ENCODE data around the gene GMPR2. TPM values are rescaled to one million over a fixed set of nuclear protein-coding genes. Genes with fewer than 3 reads are reported as not detected.
A peak's percentile ranks its signal among the peaks of the same experiment; 100 is the strongest.

Gene GMPR2
- 35.6 TPM for total RNA-seq

DNA sequence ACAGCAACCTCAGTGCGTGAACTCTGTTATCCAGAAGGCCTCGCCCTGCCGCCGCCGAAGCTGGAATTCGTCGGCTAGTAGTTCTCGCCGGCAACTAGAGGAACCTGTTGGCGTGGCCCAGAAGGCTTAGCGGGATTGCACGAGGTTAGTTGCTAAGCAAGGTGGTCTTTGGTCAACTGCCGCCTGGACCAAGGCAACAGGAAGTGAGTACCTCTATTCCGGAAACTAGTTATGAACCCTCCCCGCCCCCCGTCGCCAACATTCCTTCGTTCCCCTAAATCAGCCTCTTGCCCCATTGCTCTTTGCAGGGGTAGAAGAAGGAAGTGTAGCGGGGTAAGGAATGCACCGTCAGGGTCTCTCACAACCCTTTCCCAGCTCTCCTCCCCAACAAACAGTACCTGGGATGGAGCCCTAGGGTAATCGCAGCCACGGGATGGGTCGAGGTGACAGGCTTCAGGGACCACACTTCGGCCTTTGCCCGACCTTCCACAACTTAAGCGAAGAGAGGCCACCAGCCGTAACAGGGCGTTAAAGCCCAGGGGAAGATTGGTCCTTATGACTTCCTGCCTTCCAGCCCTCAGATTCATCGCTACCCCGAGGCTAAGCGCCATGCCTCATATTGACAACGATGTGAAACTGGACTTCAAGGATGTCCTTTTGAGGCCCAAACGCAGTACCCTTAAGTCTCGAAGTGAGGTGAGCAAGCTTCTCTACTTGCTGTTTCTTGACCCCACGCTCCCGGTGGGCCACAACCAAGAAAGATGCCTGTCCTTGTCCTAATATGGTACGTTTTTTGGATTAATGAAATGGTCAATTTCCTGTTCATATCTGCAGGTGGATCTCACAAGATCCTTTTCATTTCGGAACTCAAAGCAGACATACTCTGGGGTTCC is at the start of gene GMPR2:
Gene GMPR2 (plus strand): TSS at position 285 of the 893 bp plus-strand sequence. CDS start 325 bp downstream, at position 610.
- H3K4me3 ChIP-seq = peak within 1 kb of the TSS; percentile 68 to 76
- peaks cover 34% of the 10 kb centered on the region for H3K4me1 ChIP-seq
- H3K27me3 ChIP-seq = no peaks in the 10 kb centered on the region
- intact Hi-C loops (cut with DNase I) = no loop called here
- DNase-seq (ENCODE audit: extremely low spot score in 2 of 2) = no peak
- peak within 1 kb of the TSS; percentile 82 for H3K27ac ChIP-seq
- no peak for TF ChIP-seq POLR2A (IDR thresholded peaks at IDR 0.05)
- TF ChIP-seq POLR2AphosphoS5 (IDR thresholded peaks at IDR 0.05; ENCODE audit: insufficient read depth in 1 of 2, low read depth in 1 of 2) = peak; percentile 6 to 87
- H3K36me3 ChIP-seq = peaks cover 0 to 24% of the 10 kb centered on the region in 2 donors
- H3K9me3 ChIP-seq = no peaks in the 10 kb centered on the region

- Histone ChIP-seq H3K9me3 (no peaks in the 10 kb centered on the region), H3K27me3 (no peaks in the 10 kb centered on the region), H3K4me3 (no peak overlapping the region), H3K27ac (no peak overlapping the region), H3K4me1 (peaks cover 24% of the 10 kb centered on the region), H3K36me3 (peaks cover 0 to 40% of the 10 kb centered on the region in 2 donors)
- TF ChIP-seq, protein P1, sequence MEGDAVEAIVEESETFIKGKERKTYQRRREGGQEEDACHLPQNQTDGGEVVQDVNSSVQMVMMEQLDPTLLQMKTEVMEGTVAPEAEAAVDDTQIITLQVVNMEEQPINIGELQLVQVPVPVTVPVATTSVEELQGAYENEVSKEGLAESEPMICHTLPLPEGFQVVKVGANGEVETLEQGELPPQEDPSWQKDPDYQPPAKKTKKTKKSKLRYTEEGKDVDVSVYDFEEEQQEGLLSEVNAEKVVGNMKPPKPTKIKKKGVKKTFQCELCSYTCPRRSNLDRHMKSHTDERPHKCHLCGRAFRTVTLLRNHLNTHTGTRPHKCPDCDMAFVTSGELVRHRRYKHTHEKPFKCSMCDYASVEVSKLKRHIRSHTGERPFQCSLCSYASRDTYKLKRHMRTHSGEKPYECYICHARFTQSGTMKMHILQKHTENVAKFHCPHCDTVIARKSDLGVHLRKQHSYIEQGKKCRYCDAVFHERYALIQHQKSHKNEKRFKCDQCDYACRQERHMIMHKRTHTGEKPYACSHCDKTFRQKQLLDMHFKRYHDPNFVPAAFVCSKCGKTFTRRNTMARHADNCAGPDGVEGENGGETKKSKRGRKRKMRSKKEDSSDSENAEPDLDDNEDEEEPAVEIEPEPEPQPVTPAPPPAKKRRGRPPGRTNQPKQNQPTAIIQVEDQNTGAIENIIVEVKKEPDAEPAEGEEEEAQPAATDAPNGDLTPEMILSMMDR (IDR thresholded peaks at IDR 0.05) = no peak
- TF ChIP-seq POLR2A (IDR thresholded peaks at IDR 0.05) (no peak), POLR2AphosphoS5 (IDR thresholded peaks at IDR 0.05; ENCODE audit: insufficient read depth in 1 of 2, low read depth in 1 of 2) (no peak)
- DNase-seq (ENCODE audit: extremely low spot score in 2 of 2) = no peak
- intact Hi-C loops (cut with DNase I) = no loop called here
Measured at GRCh38 chr14:24183014-24183481, 49.7 kb upstream of the GMPR2 start.

DNA sequence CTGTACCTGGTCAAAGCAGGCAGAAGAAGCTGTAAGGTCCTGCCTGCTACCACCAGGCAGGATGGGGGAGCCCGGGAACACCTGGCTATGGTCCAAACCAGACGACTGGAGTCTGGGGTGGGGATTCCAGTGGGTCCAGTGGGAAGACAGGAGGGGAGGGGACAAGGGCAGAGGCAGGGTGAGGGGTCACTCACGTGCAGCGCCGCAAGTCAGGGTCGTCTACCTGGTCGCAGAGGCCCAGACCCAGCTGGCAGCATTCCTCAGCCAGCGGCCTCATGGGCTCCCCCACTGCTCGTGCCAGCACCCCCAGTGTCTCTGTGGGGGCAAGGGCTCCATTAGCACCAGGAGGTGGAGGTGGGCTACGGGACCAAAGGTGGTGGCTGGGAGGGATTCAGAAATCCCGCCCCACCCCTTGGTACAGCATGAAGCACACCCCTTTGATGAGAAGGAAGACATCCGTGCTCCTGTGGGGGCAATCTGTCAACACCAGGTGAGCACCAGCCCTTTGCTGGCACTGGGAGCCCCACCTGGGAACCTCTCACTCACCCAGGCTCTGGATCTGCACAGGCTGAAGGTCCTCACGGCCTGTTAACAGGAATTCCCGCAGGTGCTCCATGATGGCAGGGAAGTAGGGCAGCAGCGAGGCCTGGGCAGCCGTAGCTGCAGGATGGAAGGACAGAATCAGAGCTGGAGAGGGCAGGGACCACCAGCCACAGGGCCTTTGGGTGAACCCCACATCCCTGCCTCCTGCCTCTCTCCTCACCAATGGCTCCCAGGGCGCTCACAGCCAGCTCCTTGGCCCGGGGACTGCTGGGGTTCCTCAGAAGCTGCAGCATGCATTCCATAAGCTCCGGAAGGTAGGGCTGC is 48.4 kb upstream of the GMPR2 start:
- no peaks in the 10 kb centered on the region for H3K9me3 ChIP-seq
- TF ChIP-seq POLR2A (IDR thresholded peaks at IDR 0.05) = no peak
- TF ChIP-seq POLR2AphosphoS5 (IDR thresholded peaks at IDR 0.05; ENCODE audit: insufficient read depth in 1 of 2, low read depth in 1 of 2) = no peak
- TF ChIP-seq, protein P1 (IDR thresholded peaks at IDR 0.05) = no peak

DNA sequence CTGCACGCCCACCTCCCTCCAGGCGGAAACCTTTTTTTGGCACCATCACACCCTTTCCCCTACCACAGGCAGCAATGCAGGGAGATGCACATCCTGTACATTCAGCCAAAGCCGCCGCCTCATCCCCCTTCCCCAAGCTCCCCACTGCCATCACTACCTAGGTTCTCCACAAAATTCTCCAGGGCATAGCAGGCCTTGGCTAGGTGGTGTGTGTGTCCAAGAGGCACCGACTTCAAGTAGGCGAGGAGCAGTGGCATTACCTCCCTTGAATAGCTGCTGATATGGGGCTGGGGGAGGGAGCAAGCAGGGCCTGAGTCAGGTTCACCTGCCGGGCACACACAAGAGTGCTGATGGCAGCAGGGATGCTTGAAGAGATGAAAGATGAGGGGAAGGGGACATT is 47.7 kb upstream of the GMPR2 start:
- intact Hi-C loops (cut with DNase I) = no loop called here
- peaks cover 19% of the 10 kb centered on the region for H3K4me1 ChIP-seq
- no peak for TF ChIP-seq POLR2A (IDR thresholded peaks at IDR 0.05)
- TF ChIP-seq, protein P1 (IDR thresholded peaks at IDR 0.05) = no peak
- peaks cover 0 to 44% of the 10 kb centered on the region in 2 donors for H3K36me3 ChIP-seq
- H3K9me3 ChIP-seq = no peaks in the 10 kb centered on the region
- DNase-seq (ENCODE audit: extremely low spot score in 2 of 2) = no peak
- H3K4me3 ChIP-seq = no peak overlapping the region
- H3K27me3 ChIP-seq = no peaks in the 10 kb centered on the region
- H3K27ac ChIP-seq = no peak overlapping the region

More for the DNA sequence above, 48.4 kb upstream of the GMPR2 start:
- peaks cover 26% of the 10 kb centered on the region for H3K4me1 ChIP-seq
- intact Hi-C loops (cut with DNase I) = no loop called here
- H3K27ac ChIP-seq = no peak overlapping the region
- no peak for DNase-seq (ENCODE audit: extremely low spot score in 2 of 2)
- H3K36me3 ChIP-seq = peaks cover 0 to 40% of the 10 kb centered on the region in 2 donors
- H3K4me3 ChIP-seq = no peak overlapping the region
- H3K27me3 ChIP-seq = no peaks in the 10 kb centered on the region

DNA sequence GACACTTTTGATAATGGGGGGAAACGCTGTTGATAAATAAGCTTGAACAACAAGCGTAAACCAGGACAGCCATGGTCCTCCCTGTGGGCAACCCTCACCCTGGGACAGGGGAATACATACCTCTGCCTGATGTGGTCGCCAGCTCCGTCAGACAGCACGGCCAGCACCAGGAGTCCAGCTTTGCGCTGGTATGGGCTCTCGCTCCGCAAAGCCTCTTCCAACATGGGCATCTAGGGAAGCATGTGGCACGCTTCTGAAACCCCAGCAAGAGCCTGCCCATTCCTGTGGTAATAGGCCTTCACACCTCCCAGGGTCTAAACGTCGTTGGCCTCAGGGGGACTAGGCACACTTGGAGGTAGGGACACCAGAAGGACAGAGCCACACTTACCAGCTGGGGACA is 47.0 kb upstream of the GMPR2 start:
- no peak overlapping the region for H3K27ac ChIP-seq
- no peaks in the 10 kb centered on the region for H3K9me3 ChIP-seq
- peaks cover 13% of the 10 kb centered on the region for H3K4me1 ChIP-seq
- no peaks in the 10 kb centered on the region for H3K27me3 ChIP-seq
- H3K36me3 ChIP-seq = peaks cover 0 to 41% of the 10 kb centered on the region in 2 donors
- no peak for TF ChIP-seq POLR2A (IDR thresholded peaks at IDR 0.05)
- TF ChIP-seq, protein P1 (IDR thresholded peaks at IDR 0.05) = no peak
- no peak for TF ChIP-seq POLR2AphosphoS5 (IDR thresholded peaks at IDR 0.05; ENCODE audit: insufficient read depth in 1 of 2, low read depth in 1 of 2)
- no peak overlapping the region for H3K4me3 ChIP-seq
- no peak for DNase-seq (ENCODE audit: extremely low spot score in 2 of 2)
- intact Hi-C loops (cut with DNase I) = no loop called here
